ENCODE data around the gene RABGAP1. TPM values are rescaled to one million over a fixed set of nuclear protein-coding genes. Genes with fewer than 3 reads are reported as not detected.

The RABGAP1 gene
- total RNA-seq, 2 donors from 2014 or later, result 41.9 to 49.7 TPM

DNA sequence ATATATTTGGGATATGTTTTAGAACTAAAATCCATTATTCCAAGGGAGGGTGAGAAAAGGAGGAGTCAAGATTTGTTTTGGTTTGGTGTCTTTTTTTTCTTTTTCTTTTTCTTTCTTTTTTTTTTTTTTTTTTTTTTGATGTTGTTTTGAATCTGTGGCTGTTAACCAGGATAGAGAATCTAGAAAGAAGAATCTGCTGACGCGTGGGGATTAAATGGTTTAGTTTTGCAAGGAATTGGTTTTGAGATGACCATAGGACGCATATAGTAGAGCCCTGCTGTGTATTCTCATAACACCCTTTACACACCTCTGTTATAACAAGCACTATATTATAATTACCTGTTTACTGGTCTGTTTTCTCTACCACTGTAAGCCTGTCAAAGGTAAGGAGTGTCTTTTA lies 9.4 kb downstream of the RABGAP1 start:
- H3K27ac Mint-ChIP-seq, result no peak overlapping the region
- no peak for DNase-seq
- no peaks in the 10 kb centered on the region for H3K27me3 Mint-ChIP-seq (ENCODE audit: insufficient read depth)
- H3K9me3 ChIP-seq (ENCODE audit: control insufficient read depth, low read length), result no peaks in the 10 kb centered on the region
- H3K27ac ChIP-seq (ENCODE audit: low read depth, low read length), result no peak overlapping the region
- H3K4me3 Mint-ChIP-seq, result no peak overlapping the region
- H3K36me3 Mint-ChIP-seq (ENCODE audit: low read depth), result peaks cover 2% of the 10 kb centered on the region
- no peaks in the 10 kb centered on the region for H3K36me3 ChIP-seq (ENCODE audit: control insufficient read depth, insufficient read depth, low read length)
- H3K27me3 ChIP-seq (ENCODE audit: control insufficient read depth, insufficient read depth, low read length, poor library complexity, severe bottlenecking), result no peaks in the 10 kb centered on the region
- H3K4me1 Mint-ChIP-seq, result peaks cover 27% of the 10 kb centered on the region
- H3K4me1 ChIP-seq (ENCODE audit: control insufficient read depth, insufficient read depth, low read length), result no peaks in the 10 kb centered on the region
- TF ChIP-seq, protein P1, sequence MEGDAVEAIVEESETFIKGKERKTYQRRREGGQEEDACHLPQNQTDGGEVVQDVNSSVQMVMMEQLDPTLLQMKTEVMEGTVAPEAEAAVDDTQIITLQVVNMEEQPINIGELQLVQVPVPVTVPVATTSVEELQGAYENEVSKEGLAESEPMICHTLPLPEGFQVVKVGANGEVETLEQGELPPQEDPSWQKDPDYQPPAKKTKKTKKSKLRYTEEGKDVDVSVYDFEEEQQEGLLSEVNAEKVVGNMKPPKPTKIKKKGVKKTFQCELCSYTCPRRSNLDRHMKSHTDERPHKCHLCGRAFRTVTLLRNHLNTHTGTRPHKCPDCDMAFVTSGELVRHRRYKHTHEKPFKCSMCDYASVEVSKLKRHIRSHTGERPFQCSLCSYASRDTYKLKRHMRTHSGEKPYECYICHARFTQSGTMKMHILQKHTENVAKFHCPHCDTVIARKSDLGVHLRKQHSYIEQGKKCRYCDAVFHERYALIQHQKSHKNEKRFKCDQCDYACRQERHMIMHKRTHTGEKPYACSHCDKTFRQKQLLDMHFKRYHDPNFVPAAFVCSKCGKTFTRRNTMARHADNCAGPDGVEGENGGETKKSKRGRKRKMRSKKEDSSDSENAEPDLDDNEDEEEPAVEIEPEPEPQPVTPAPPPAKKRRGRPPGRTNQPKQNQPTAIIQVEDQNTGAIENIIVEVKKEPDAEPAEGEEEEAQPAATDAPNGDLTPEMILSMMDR (conservative IDR thresholded peaks at IDR 0.05), result no peak
- no peak overlapping the region for H3K9ac ChIP-seq (ENCODE audit: extremely low read depth, low read length, poor library complexity, severe bottlenecking)
- no peak overlapping the region for H3K4me3 ChIP-seq (ENCODE audit: low read length)
- H3K9me3 Mint-ChIP-seq, result no peaks in the 10 kb centered on the region
- 90% methylated on average over 3 of the region's 3 CpGs; no CpG with 5 or more reads in 1 of the 2 experiments for WGBS, 2 experiments (ENCODE audit: insufficient coverage in 1 of 2, insufficient read length in 1 of 2)

DNA sequence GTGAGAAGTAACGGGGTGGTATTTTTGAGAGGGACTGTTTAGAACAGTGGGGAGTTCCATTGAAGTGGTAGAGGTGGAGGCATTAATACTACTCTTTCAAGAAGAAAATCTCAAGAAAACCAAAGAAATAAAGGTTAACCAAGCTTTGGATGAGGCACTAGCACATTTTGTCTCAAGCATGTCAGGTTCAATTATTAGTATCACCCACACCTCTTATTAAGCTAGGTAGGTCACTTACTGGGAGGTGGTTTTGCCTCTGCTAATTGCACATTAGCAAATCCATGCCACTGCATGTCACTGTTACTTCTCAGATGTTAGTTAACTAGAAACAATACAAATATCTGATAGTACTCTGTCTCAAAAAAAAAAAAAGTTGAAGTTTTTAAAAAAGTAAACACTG lies 10.2 kb downstream of the RABGAP1 start:
- Mint-ChIP-seq H3K4me3 (no peak overlapping the region), H3K36me3 (ENCODE audit: low read depth) (peaks cover 2% of the 10 kb centered on the region), H3K27me3 (ENCODE audit: insufficient read depth) (no peaks in the 10 kb centered on the region), H3K4me1 (peaks cover 19% of the 10 kb centered on the region), H3K27ac (peak overlapping the region; percentile 18), H3K9me3 (no peaks in the 10 kb centered on the region)
- 95% methylated on average over 1 of the region's 1 CpG; no CpG with 5 or more reads in 1 of the 2 experiments for WGBS, 2 experiments (ENCODE audit: insufficient coverage in 1 of 2, insufficient read length in 1 of 2)
- H3K36me3 ChIP-seq (ENCODE audit: control insufficient read depth, insufficient read depth, low read length), result no peaks in the 10 kb centered on the region
- no peak overlapping the region for H3K4me3 ChIP-seq (ENCODE audit: low read length)
- no peaks in the 10 kb centered on the region for H3K27me3 ChIP-seq (ENCODE audit: control insufficient read depth, insufficient read depth, low read length, poor library complexity, severe bottlenecking)
- H3K27ac ChIP-seq (ENCODE audit: low read depth, low read length), result no peak overlapping the region
- DNase-seq, result no peak
- no peaks in the 10 kb centered on the region for H3K4me1 ChIP-seq (ENCODE audit: control insufficient read depth, insufficient read depth, low read length)
- H3K9ac ChIP-seq (ENCODE audit: extremely low read depth, low read length, poor library complexity, severe bottlenecking), result no peak overlapping the region
- no peaks in the 10 kb centered on the region for H3K9me3 ChIP-seq (ENCODE audit: control insufficient read depth, low read length)
- TF ChIP-seq, protein P1 (conservative IDR thresholded peaks at IDR 0.05), result no peak

DNA sequence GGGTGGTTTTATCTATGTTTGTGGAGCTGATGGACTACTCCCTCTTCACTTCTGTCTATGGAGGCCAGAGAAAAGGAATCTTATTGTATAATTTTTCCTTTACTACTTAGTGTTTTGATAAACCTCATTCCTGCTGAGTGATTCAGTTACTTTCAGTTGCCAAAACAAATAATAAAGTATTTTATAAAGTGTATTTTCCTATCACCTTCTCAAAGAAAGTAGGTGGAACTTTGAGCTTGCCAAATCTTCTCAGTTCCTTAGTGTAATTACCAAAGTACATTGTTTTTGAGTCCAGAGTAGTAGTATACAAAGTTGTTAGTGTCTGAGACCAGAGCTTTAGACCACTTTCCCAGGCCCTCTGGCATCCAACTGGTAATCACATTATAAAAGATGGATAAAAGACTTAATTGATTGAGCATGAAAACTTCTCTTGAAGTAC lies 13.5 kb downstream of the RABGAP1 start:
- no peaks in the 10 kb centered on the region for H3K9me3 ChIP-seq (ENCODE audit: control insufficient read depth, low read length)
- no peak overlapping the region for H3K4me3 ChIP-seq (ENCODE audit: low read length)
- no peaks in the 10 kb centered on the region for H3K27me3 ChIP-seq (ENCODE audit: control insufficient read depth, insufficient read depth, low read length, poor library complexity, severe bottlenecking)
- peaks cover 9% of the 10 kb centered on the region for H3K36me3 ChIP-seq (ENCODE audit: control insufficient read depth, insufficient read depth, low read length)
- Mint-ChIP-seq H3K36me3 (ENCODE audit: low read depth) (peaks cover 5% of the 10 kb centered on the region), H3K4me1 (peaks cover 15% of the 10 kb centered on the region), H3K4me3 (no peak overlapping the region), H3K9me3 (no peaks in the 10 kb centered on the region), H3K27ac (no peak overlapping the region), H3K27me3 (ENCODE audit: insufficient read depth) (no peaks in the 10 kb centered on the region)
- H3K27ac ChIP-seq (ENCODE audit: low read depth, low read length), result no peak overlapping the region
- no peak for DNase-seq
- TF ChIP-seq, protein P1 (conservative IDR thresholded peaks at IDR 0.05), result no peak
- H3K9ac ChIP-seq (ENCODE audit: extremely low read depth, low read length, poor library complexity, severe bottlenecking), result no peak overlapping the region
- H3K4me1 ChIP-seq (ENCODE audit: control insufficient read depth, insufficient read depth, low read length), result no peaks in the 10 kb centered on the region
